HG02678 (cell line): ENCODE results near the gene ALKBH6.
A peak's percentile ranks its signal among the peaks of the same experiment; 100 is the strongest.
"Not testable (repeated sequence)": the region's sequence is repeated elsewhere in the genome, so short reads cannot be mapped to it uniquely, and the experiment has no call there.

Experiments used
- ATAC-seq: cut with Tn5 transposase; IDR thresholded peaks from one replicate; pipeline ENCODE4 v1.9.1; 2021; ENCODE audit warnings: mild to moderate bottlenecking, moderate library complexity; ENCODE audit not compliant: unreplicated experiment

The ALKBH6 gene

GRCh38 chr19:36014012-36014924 is at the start of gene ALKBH6:
Gene ALKBH6, minus strand, starts transcription at chr19:36014213. Its CDS starts 816 bp downstream, at chr19:36013397.
- peak; percentile 97 for ATAC-seq

- ATAC-seq, result no peak
Observed at GRCh38 chr19:36061367-36061766, 47.4 kb upstream of the ALKBH6 start.

GRCh38 chr19:36060430-36060829 is 46.4 kb upstream of the ALKBH6 start:
- ATAC-seq, result no peak

GRCh38 chr19:36059180-36059910 is 45.3 kb upstream of the ALKBH6 start:
- no peak for ATAC-seq

GRCh38 chr19:36058481-36059179 is 44.6 kb upstream of the ALKBH6 start:
- ATAC-seq, result no peak

- peak; percentile 76 for ATAC-seq
Observed at GRCh38 chr19:36054733-36055686, 41.0 kb upstream of the ALKBH6 start, which contains the start of gene WDR62. Gene WDR62, plus strand, starts transcription at chr19:36054897. Its CDS starts 75 bp downstream, at chr19:36054972.

- ATAC-seq, result peak; percentile 79
Observed at GRCh38 chr19:36054119-36054732, 40.2 kb upstream of the ALKBH6 start, which contains the start of gene THAP8. Gene THAP8, minus strand, starts transcription at chr19:36054285. Its CDS starts 68 bp downstream, at chr19:36054217.

- ATAC-seq, result no peak
Observed at GRCh38 chr19:36051637-36052036, 37.6 kb upstream of the ALKBH6 start.

- no peak for ATAC-seq
Observed at GRCh38 chr19:36051236-36051635, 37.2 kb upstream of the ALKBH6 start.

- ATAC-seq, result no peak
Observed at GRCh38 chr19:36049080-36049698, 35.2 kb upstream of the ALKBH6 start.

- ATAC-seq, result no peak
Observed at GRCh38 chr19:36047835-36048234, 33.8 kb upstream of the ALKBH6 start.

GRCh38 chr19:36046443-36047050 is 32.5 kb upstream of the ALKBH6 start:
- ATAC-seq, result no peak

GRCh38 chr19:36043952-36044351 is 29.9 kb upstream of the ALKBH6 start:
- ATAC-seq, result no peak

- no peak for ATAC-seq
Observed at GRCh38 chr19:36041831-36042230, 27.8 kb upstream of the ALKBH6 start.

GRCh38 chr19:36041092-36041491 is 27.1 kb upstream of the ALKBH6 start:
- ATAC-seq, result not testable (repeated sequence)

GRCh38 chr19:36040495-36040894 is 26.5 kb upstream of the ALKBH6 start:
- ATAC-seq, result no peak

GRCh38 chr19:36032251-36033104 is 18.5 kb upstream of the ALKBH6 start, which contains the start of gene CLIP3:
Gene CLIP3, minus strand, starts transcription at chr19:36032873. Its CDS starts 516 bp downstream, at chr19:36032357.
- no peak for ATAC-seq

- no peak for ATAC-seq
Observed at GRCh38 chr19:36031308-36031707, 17.3 kb upstream of the ALKBH6 start.
